GM10248 (cell line): ENCODE data around the gene ZNF200.
"Not testable (repeated sequence)": the region's sequence is repeated elsewhere in the genome, so short reads cannot be mapped to it uniquely, and the experiment has no call there.

Source experiments
- CTCF ChIA-PET: fragments of 300-600 bp; sonication (Branson Sonifier 250); formaldehyde crosslinking; extraction: SDS; loops from one replicate; lab custom pipeline; 2021; ENCODE audit warnings: antibody characterized with exemption; lab: Yijun Ruan, JAX
- POLR2A ChIA-PET: fragments of 350-650 bp; sonication (Branson Sonifier 250); formaldehyde crosslinking; extraction: SDS; loops from one replicate; lab custom pipeline; 2020; ENCODE audit warnings: antibody characterized with exemption; lab: Yijun Ruan, JAX
- DNase-seq: peaks from one replicate; pipeline ENCODE4 v3.0.0; 2012; ENCODE audit errors: extremely low spot score
- TF ChIP-seq, protein P1 (sequence below): IDR thresholded peaks from 2 replicates; pipeline ENCODE4 v1.5.1; 2012; ENCODE audit warnings: mild to moderate bottlenecking, low read depth; ENCODE audit errors: extremely low read depth, missing control alignments, control extremely low read depth

Gene ZNF200

DNA sequence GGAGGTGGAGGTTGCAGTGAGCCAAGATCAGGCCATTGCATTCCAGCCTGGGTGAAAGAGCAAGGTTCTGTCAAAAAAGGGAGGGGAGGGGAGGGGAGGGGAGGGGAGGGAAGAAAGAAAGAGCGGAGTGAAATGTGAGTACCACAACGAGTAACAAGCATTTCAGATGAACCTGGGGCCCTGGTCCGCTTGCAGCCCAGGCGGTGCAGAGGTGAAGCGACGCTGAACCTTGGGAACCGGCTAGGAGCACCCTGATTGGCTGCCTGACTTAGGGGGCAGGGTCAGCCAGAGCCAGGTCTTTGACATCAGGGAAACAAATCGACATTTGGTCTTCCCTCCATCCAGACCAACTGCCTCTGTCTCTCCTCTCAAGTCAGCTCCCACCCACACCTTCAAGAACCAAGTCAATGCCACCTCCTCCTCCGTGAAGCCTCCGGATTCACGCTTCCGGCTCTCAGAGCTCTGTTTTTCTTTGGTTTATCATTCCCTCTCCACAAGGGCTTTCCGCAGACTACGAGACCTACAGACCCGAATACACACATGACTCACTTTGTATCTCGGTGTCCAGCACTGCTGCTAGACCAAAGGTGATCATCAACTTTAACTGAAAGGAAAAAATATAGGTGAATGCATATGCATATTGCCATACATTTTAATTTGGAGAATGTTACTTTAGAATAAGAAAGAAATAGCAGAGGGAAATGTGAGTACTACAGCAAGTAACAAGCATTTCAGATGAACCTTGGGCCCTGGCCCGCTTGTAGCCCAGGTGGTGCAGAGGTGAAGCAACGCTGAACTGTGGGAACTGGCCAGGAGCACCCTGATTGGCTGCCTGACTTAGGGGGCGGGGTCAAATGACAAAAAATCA lies 27.6 kb downstream of the ZNF200 start:
- TF ChIP-seq, protein P1, sequence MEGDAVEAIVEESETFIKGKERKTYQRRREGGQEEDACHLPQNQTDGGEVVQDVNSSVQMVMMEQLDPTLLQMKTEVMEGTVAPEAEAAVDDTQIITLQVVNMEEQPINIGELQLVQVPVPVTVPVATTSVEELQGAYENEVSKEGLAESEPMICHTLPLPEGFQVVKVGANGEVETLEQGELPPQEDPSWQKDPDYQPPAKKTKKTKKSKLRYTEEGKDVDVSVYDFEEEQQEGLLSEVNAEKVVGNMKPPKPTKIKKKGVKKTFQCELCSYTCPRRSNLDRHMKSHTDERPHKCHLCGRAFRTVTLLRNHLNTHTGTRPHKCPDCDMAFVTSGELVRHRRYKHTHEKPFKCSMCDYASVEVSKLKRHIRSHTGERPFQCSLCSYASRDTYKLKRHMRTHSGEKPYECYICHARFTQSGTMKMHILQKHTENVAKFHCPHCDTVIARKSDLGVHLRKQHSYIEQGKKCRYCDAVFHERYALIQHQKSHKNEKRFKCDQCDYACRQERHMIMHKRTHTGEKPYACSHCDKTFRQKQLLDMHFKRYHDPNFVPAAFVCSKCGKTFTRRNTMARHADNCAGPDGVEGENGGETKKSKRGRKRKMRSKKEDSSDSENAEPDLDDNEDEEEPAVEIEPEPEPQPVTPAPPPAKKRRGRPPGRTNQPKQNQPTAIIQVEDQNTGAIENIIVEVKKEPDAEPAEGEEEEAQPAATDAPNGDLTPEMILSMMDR: no peak
- ChIA-PET CTCF (interaction anchor here (0.6 to 0.9 kb wide), 2 partner anchors 11 to 976 kb away, joined by 3 to 4 read pairs; no protein-coding TSS in a partner anchor), POLR2A (no interaction called here)
- DNase-seq: no peak

DNA sequence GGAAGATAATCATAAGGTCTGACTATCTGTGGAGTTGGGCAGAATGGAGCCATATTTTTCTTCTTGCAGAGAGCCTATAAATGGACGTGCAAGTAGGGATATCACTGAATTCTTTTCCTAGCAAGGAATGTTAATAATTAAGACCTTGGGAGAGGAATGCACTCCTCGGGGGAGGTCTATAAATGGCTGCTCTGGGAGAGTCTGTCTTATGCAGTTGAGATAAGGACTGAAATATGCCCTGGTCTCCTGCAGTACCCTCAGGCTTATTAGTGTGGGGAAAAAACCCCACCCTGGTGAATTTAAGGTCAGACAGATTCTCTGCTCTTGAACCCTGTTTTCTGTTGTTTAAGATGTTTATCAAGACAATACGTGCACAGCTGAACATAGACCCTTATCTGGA lies 29.0 kb downstream of the ZNF200 start:
- POLR2A ChIA-PET, DNase-seq, CTCF ChIA-PET: not testable (repeated sequence)

DNA sequence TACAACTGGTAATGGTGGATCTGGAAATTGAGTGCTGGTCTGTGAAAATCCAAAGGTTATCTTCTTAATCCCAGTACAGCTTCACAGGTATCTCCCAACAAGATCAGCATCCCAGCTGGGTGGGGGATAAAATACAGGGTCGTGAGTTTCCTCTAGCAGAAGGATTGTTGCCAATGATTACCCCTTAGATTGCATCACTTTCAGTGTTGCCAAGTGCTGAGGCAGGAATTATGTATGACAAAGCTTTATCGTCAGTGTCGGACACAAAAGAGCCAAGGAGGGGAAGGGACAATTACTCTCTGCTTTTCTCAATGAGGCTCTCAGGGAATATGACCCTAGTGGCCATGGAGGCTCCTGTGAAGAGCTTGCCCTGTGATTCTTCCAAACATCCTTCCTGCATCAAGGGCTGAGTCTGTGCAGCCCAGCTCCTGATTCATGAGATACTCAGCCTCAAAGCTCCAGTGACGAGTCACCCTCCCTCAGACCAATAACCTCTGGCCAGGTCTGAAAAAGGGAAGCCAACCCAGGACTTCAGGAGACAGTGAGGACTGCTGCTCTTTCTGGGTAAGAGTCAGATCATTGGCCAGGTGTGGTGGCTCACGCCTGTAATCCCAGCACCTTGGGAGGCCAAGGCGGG lies 31.9 kb downstream of the ZNF200 start:
- CTCF ChIA-PET: no interaction called here
- TF ChIP-seq, protein P1: no peak
- no peak for DNase-seq
- POLR2A ChIA-PET: no interaction called here

DNA sequence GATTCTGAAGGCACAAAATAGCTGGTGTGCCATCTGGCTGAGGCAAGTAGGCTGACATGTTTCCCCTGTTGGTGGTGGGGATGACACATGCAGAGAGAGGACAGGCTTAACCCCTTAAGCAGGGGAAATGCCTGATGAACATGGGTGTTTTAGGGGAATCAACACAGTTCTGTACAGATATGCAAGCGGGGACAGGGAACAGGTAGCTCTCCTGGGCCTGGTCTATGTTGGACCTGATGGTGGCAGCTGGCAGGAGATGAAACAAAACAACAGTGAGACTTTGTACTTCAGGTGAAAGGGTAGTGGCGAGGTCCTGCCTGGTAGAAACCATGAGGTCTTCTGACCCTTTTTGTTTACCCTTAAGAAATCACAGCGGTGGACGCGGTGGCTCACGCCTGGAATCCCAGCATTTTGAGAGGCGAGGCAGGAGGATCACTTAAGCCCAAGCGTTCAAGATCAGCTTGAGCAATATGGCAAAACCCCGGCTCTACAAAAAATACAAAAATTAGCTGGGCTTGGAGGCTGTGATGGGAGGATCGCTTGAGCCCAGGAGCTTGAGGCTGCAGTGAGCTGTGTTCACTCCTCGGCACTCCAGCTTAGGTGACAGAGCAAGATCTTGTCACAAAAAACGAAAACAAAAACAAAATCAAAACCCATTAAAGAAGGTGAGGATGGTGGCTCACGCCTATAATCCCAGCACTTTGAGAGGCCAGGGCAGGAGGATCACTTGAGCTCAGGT lies 36.5 kb downstream of the ZNF200 start:
- CTCF ChIA-PET: interaction anchor here (0.9 to 1.7 kb wide), 3 partner anchors 11 to 78 kb away, joined by 3 to 6 read pairs (median 3); no protein-coding TSS in a partner anchor
- DNase-seq: no peak
- TF ChIP-seq, protein P1: no peak
- POLR2A ChIA-PET: no interaction called here

DNA sequence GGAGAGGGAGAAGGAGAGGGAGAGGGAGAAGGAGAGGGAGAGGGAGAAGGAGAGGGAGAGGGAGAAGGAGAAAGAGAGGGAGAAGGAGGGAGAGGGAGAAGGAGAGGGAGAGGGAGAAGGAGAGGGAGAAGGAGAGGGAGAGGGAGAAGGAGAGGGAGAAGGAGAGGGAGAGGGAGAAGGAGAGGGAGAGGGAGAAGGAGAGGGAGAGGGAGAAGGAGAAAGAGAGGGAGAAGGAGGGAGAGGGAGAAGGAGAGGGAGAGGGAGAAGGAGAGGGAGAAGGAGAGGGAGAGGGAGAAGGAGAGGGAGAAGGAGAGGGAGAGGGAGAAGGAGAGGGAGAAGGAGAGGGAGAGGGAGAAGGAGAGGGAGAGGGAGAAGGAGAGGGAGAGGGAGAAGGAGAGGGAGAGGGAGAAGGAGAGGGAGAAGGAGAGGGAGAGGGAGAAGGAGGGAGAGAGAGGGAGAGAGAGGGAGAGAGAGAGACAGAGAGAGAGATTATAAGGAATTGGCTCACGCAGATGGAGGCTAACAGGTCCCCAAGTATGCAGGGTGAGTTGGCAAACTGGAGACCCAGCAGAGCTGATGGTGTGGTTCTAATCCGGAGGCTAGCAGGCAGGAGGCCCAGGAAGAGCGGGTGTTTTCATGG lies 37.1 kb downstream of the ZNF200 start:
- CTCF ChIA-PET: interaction anchor here (1.0 to 1.7 kb wide), 2 partner anchors 12 to 18 kb away, joined by 3 to 6 read pairs; no protein-coding TSS in a partner anchor
- POLR2A ChIA-PET, DNase-seq: not testable (repeated sequence)

DNA sequence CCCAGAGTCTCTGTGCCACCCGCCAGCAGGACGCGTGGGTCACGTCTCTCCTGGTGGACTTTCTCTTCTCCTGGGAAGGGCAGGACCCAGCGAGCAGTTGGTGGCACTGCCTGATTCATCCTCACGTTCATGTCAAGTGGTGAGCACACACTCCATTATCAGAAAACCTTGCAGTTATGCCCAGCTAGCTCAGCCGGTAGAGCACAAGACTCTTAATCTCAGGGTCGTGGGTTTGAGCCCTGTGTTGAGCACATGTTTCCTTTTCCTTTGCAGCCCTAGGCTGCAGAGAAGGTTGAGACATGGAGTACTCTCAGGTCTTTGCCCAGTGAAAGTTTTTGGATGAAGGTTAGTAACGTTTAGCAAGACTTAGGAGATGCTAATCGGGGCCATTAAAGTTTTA lies 39.0 kb downstream of the ZNF200 start:
- POLR2A ChIA-PET: interaction anchor here (0.7 kb wide), 1 partner anchor 612 kb away, joined by 9 read pairs; no protein-coding TSS in a partner anchor
- CTCF ChIA-PET: no interaction called here
- no peak for DNase-seq
- TF ChIP-seq, protein P1: no peak

DNA sequence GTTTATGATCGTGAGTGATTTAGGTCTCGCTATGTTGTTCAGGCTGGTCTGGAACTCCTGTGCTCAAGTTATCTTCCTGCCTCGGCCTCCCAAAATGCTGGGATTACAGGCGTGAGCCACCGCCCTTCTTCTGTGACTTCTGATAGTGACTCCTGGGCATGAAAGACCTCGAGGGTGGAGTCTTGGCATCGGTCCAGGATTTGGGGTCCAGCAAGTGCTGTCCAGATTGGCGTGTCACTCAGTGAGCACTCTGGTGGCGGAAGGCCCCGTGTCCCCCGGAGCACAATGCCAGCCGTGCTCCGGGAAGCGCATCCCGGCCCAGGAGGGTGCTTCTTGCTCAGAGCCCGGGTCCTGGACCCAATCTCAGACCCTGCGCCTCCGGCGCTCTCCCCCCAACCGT lies 40.2 kb downstream of the ZNF200 start:
- TF ChIP-seq, protein P1: no peak
- ChIA-PET CTCF (no interaction called here), POLR2A (no interaction called here)
- no peak for DNase-seq
